ENCODE results near the gene ZNF470.

ZNF470 gene

DNA sequence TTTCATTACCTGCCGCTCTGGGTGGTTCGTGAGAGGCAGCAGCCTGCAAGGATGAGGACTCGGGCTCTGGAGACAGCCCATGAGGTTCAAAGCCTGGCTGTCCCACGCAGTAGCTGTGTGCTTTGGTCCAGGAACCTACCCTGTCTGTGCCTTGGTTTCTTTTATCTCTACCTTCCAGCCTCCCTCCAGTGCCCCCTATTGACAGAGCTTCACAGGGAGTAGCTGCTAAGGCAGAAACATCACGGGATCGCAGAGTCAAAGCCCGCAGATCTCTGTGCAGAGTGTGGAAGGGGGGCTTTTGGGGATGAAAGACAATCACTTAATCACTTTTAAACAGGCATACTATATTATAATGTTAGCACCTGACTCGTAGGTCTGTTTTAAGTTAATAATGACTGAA is 44.0 kb downstream of the ZNF470 start:
- Histone ChIP-seq H3K36me3 (ENCODE audit: control insufficient read depth in 2 of 2, insufficient read depth in 1 of 2, low read length in 2 of 2) (peaks cover 0 to 12% of the 10 kb centered on the region in 2 experiments; a peak in 2 of 3 replicates), H3K4me3 (ENCODE audit: low read depth, low read length) (no peak overlapping the region)
- CTCF ChIA-PET, result interaction anchor here (0.6 kb wide), 1 partner anchor 1832 kb away, joined by 3 read pairs; no protein-coding TSS in a partner anchor

DNA sequence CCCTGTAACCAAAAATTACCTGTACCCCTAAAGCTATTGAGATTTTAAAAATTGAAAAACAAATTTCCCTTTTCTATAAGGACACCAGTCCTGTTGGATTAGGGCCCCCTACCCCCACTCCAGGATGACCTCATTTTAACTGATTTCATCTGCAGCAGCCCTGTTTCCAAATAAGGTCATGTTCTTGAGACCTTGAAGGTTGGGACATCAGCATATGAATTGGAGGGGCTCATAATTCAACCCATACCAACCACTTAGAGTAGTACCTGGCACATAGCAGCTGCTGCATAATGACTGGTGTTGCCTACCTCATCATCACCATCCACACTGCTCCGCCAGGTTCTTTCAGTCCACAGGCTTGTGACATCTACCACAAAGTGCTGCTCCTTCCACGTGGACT is 45.5 kb downstream of the ZNF470 start:
- no peak for TF ChIP-seq ZNF132 (tag by site-specific recombination; IDR thresholded peaks at IDR 0.05; ENCODE audit: borderline replicate concordance)
- no peak for TF ChIP-seq ZNF623 (tag by site-specific recombination; IDR thresholded peaks at IDR 0.05)
- no peak for TF ChIP-seq FEZF1 (tag by site-specific recombination; IDR thresholded peaks at IDR 0.05)
- H3K9me3 ChIP-seq (ENCODE audit: control insufficient read depth, insufficient read depth, low read depth, low read length), result peaks cover 9% of the 10 kb centered on the region
- POLR2A ChIA-PET, result no interaction called here

More for the DNA sequence above, 44.0 kb downstream of the ZNF470 start:
- POLR2A ChIA-PET, result no interaction called here
- H3K9me3 ChIP-seq (ENCODE audit: control insufficient read depth, insufficient read depth, low read depth, low read length), result peaks cover 13% of the 10 kb centered on the region
- TF ChIP-seq, protein P1, sequence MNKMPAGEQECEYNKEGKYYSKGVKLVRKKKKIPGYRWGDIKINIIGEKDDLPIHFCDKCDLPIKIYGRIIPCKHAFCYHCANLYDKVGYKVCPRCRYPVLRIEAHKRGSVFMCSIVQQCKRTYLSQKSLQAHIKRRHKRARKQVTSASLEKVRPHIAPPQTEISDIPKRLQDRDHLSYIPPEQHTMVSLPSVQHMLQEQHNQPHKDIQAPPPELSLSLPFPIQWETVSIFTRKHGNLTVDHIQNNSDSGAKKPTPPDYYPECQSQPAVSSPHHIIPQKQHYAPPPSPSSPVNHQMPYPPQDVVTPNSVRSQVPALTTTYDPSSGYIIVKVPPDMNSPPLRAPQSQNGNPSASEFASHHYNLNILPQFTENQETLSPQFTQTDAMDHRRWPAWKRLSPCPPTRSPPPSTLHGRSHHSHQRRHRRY (tag by site-specific recombination; IDR thresholded peaks at IDR 0.05), result no peak
- TF ChIP-seq, protein P2, sequence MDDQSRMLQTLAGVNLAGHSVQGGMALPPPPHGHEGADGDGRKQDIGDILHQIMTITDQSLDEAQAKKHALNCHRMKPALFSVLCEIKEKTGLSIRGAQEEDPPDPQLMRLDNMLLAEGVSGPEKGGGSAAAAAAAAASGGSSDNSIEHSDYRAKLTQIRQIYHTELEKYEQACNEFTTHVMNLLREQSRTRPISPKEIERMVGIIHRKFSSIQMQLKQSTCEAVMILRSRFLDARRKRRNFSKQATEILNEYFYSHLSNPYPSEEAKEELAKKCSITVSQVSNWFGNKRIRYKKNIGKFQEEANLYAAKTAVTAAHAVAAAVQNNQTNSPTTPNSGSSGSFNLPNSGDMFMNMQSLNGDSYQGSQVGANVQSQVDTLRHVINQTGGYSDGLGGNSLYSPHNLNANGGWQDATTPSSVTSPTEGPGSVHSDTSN (CRISPR knock-in tag; IDR thresholded peaks at IDR 0.05), result no peak
- TF ChIP-seq WT1 (tag by site-specific recombination; IDR thresholded peaks at IDR 0.05), result no peak
- no peak for TF ChIP-seq GFI1B (tag by site-specific recombination; IDR thresholded peaks at IDR 0.05)
- TF ChIP-seq ZNF747 (tag by site-specific recombination; IDR thresholded peaks at IDR 0.05), result no peak
- TF ChIP-seq ZNF112 (tag by site-specific recombination; IDR thresholded peaks at IDR 0.05), result no peak
- TF ChIP-seq SCRT1 (tag by site-specific recombination; IDR thresholded peaks at IDR 0.05; ENCODE audit: borderline replicate concordance), result no peak
- no peak for TF ChIP-seq ZNF239 (tag by site-specific recombination; IDR thresholded peaks at IDR 0.05)
- no peak overlapping the region for H3K27ac ChIP-seq (ENCODE audit: extremely low read depth, low read depth, low read length)
- H3K4me1 ChIP-seq (ENCODE audit: control insufficient read depth, insufficient read depth, low read length), result no peaks in the 10 kb centered on the region

DNA sequence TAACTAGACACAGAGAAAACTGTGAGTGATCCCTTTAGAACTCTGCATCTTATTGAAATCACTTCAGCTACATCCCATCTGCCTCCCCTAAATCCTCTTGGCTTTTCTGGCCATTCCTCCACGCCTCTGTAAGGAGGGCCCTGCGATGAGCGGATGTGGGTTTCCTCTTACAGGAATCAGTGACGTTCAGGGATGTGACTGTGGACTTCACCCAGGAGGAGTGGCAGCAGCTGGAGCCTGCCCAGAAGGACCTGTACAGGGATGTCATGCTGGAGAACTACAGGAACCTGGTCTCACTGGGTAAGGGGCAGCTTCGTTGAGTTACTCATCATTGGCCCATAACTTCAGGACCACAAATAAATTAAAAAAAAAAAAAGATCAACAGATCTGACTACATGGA is 46.4 kb downstream of the ZNF470 start:
- Histone ChIP-seq H3K9me3 (ENCODE audit: control insufficient read depth, insufficient read depth, low read depth, low read length) (peaks cover 6% of the 10 kb centered on the region), H3K4me3 (ENCODE audit: low read depth, low read length) (no peak overlapping the region), H3K36me3 (ENCODE audit: control insufficient read depth in 2 of 2, insufficient read depth in 1 of 2, low read length in 2 of 2) (peaks cover 4 to 20% of the 10 kb centered on the region in 2 experiments; a peak in 2 of 3 replicates), H3K4me1 (ENCODE audit: control insufficient read depth, insufficient read depth, low read length) (no peaks in the 10 kb centered on the region), H3K27ac (ENCODE audit: extremely low read depth, low read depth, low read length) (no peak overlapping the region)
- ChIA-PET POLR2A (no interaction called here), CTCF (no interaction called here)
- TF ChIP-seq ZNF391 (tag by site-specific recombination; IDR thresholded peaks at IDR 0.05; ENCODE audit: borderline replicate concordance, low read depth) (no peak), ZFP3 (tag by site-specific recombination; IDR thresholded peaks at IDR 0.05; ENCODE audit: low read depth) (no peak), ZNF571 (tag by site-specific recombination; IDR thresholded peaks at IDR 0.05) (no peak), ZNF473 (tag by site-specific recombination; IDR thresholded peaks at IDR 0.05) (no peak), SP3 (tag by site-specific recombination; IDR thresholded peaks at IDR 0.05) (no peak), ZNF394 (tag by site-specific recombination; IDR thresholded peaks at IDR 0.05; ENCODE audit: borderline replicate concordance) (no peak), SP2 (tag by site-specific recombination; IDR thresholded peaks at IDR 0.05) (no peak), ZNF112 (tag by site-specific recombination; IDR thresholded peaks at IDR 0.05) (no peak), ZNF837 (tag by site-specific recombination; IDR thresholded peaks at IDR 0.05) (no peak), GLIS1 (tag by site-specific recombination; IDR thresholded peaks at IDR 0.05) (no peak), SALL2 (tag by site-specific recombination; IDR thresholded peaks at IDR 0.05; ENCODE audit: borderline replicate concordance) (no peak), ZNF510 (tag by site-specific recombination; IDR thresholded peaks at IDR 0.05; ENCODE audit: insufficient replicate concordance) (no peak), ZNF610 (tag by site-specific recombination; IDR thresholded peaks at IDR 0.05; ENCODE audit: borderline replicate concordance) (no peak), ZNF747 (tag by site-specific recombination; IDR thresholded peaks at IDR 0.05) (no peak), ZNF658 (tag by site-specific recombination; IDR thresholded peaks at IDR 0.05) (no peak)
- TF ChIP-seq, protein P3, sequence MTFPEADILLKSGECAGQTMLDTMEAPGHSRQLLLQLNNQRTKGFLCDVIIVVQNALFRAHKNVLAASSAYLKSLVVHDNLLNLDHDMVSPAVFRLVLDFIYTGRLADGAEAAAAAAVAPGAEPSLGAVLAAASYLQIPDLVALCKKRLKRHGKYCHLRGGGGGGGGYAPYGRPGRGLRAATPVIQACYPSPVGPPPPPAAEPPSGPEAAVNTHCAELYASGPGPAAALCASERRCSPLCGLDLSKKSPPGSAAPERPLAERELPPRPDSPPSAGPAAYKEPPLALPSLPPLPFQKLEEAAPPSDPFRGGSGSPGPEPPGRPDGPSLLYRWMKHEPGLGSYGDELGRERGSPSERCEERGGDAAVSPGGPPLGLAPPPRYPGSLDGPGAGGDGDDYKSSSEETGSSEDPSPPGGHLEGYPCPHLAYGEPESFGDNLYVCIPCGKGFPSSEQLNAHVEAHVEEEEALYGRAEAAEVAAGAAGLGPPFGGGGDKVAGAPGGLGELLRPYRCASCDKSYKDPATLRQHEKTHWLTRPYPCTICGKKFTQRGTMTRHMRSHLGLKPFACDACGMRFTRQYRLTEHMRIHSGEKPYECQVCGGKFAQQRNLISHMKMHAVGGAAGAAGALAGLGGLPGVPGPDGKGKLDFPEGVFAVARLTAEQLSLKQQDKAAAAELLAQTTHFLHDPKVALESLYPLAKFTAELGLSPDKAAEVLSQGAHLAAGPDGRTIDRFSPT (tag by site-specific recombination; IDR thresholded peaks at IDR 0.05), result no peak
- TF ChIP-seq, protein P4, sequence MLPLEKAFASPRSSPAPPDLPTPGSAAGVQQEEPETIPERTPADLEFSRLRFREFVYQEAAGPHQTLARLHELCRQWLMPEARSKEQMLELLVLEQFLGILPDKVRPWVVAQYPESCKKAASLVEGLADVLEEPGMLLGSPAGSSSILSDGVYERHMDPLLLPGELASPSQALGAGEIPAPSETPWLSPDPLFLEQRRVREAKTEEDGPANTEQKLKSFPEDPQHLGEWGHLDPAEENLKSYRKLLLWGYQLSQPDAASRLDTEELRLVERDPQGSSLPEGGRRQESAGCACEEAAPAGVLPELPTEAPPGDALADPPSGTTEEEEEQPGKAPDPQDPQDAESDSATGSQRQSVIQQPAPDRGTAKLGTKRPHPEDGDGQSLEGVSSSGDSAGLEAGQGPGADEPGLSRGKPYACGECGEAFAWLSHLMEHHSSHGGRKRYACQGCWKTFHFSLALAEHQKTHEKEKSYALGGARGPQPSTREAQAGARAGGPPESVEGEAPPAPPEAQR (tag by site-specific recombination; IDR thresholded peaks at IDR 0.05), result no peak
- TF ChIP-seq, protein P5, sequence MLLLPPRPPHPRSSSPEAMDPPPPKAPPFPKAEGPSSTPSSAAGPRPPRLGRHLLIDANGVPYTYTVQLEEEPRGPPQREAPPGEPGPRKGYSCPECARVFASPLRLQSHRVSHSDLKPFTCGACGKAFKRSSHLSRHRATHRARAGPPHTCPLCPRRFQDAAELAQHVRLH (tag by site-specific recombination; IDR thresholded peaks at IDR 0.05), result no peak

More for the DNA sequence above, 45.5 kb downstream of the ZNF470 start:
- H3K36me3 ChIP-seq (ENCODE audit: control insufficient read depth in 2 of 2, insufficient read depth in 1 of 2, low read length in 2 of 2), result peaks cover 2 to 17% of the 10 kb centered on the region in 2 experiments; a peak in 2 of 3 replicates
- no peak overlapping the region for H3K4me3 ChIP-seq (ENCODE audit: low read depth, low read length)
- H3K4me1 ChIP-seq (ENCODE audit: control insufficient read depth, insufficient read depth, low read length), result no peaks in the 10 kb centered on the region
- CTCF ChIA-PET, result no interaction called here
- no peak overlapping the region for H3K27ac ChIP-seq (ENCODE audit: extremely low read depth, low read depth, low read length)

All from HEK293 (cell line).